Measurements from ENCODE around the gene WDR64.
A peak's percentile ranks its signal among the peaks of the same experiment; 100 is the strongest.
"Not testable (repeated sequence)": the region's sequence is repeated elsewhere in the genome, so short reads cannot be mapped to it uniquely, and the experiment has no call there.

Gene WDR64

GRCh38 chr1:241808265-241808664 lies 156.2 kb downstream of the WDR64 start:
- no peak for DNase-seq

- peak; percentile 83 for DNase-seq
These were observed 158.8 kb downstream of the WDR64 start for GRCh38 chr1:241810769-241811405.

GRCh38 chr1:241813768-241814320 lies 161.8 kb downstream of the WDR64 start:
- DNase-seq, result peak; percentile 42

- no peak for DNase-seq
These were observed 163.9 kb downstream of the WDR64 start for GRCh38 chr1:241816008-241816407.

GRCh38 chr1:241817331-241817792 lies 165.3 kb downstream of the WDR64 start:
- no peak for DNase-seq

GRCh38 chr1:241817956-241818612 lies 166.0 kb downstream of the WDR64 start:
- DNase-seq, result peak; percentile 47

GRCh38 chr1:241819340-241819866 lies 167.3 kb downstream of the WDR64 start:
- DNase-seq, result no peak

- DNase-seq, result peak; percentile 81
These were observed 169.3 kb downstream of the WDR64 start for GRCh38 chr1:241821363-241821762.

- DNase-seq, result no peak
These were observed 170.8 kb downstream of the WDR64 start for GRCh38 chr1:241822846-241823245.

GRCh38 chr1:241823925-241824324 lies 171.8 kb downstream of the WDR64 start:
- DNase-seq, result no peak

GRCh38 chr1:241825581-241825980 lies 173.5 kb downstream of the WDR64 start:
- no peak for DNase-seq

GRCh38 chr1:241826613-241827012 lies 174.5 kb downstream of the WDR64 start:
- not testable (repeated sequence) for DNase-seq

GRCh38 chr1:241827264-241827663 lies 175.2 kb downstream of the WDR64 start:
- no peak for DNase-seq

- no peak for DNase-seq
These were observed 176.5 kb downstream of the WDR64 start for GRCh38 chr1:241828463-241829021.

- DNase-seq, result peak; percentile 40
These were observed 177.4 kb downstream of the WDR64 start for GRCh38 chr1:241829468-241829867.

GRCh38 chr1:241834733-241835377 lies 182.8 kb downstream of the WDR64 start:
- DNase-seq, result peak; percentile 47

- DNase-seq, result no peak
These were observed 184.9 kb downstream of the WDR64 start for GRCh38 chr1:241836941-241837340.

GRCh38 chr1:241837416-241837815 lies 185.3 kb downstream of the WDR64 start:
- no peak for DNase-seq

- DNase-seq, result no peak
These were observed 185.8 kb downstream of the WDR64 start for GRCh38 chr1:241837901-241838300.

- peak; percentile 65 for DNase-seq
These were observed 186.8 kb downstream of the WDR64 start for GRCh38 chr1:241838897-241839296.

- DNase-seq, result no peak
These were observed 187.4 kb downstream of the WDR64 start for GRCh38 chr1:241839369-241839979.

GRCh38 chr1:241840164-241840563 lies 188.1 kb downstream of the WDR64 start:
- DNase-seq, result no peak

- DNase-seq, result no peak
These were observed 189.6 kb downstream of the WDR64 start for GRCh38 chr1:241841691-241842090.

All from inflammatory macrophage treated with lipopolysaccharide for 4 hours (primary cell).